HG02870 (cell line): ENCODE results near the gene NAA15.
"Not testable (repeated sequence)": the region's sequence is repeated elsewhere in the genome, so short reads cannot be mapped to it uniquely, and the experiment has no call there.

Experiments used
- ATAC-seq: cut with Tn5 transposase; IDR thresholded peaks from one replicate; pipeline ENCODE4 v1.9.1; 2021; ENCODE audit warnings: mild to moderate bottlenecking, moderate library complexity; ENCODE audit not compliant: unreplicated experiment

Gene NAA15

DNA sequence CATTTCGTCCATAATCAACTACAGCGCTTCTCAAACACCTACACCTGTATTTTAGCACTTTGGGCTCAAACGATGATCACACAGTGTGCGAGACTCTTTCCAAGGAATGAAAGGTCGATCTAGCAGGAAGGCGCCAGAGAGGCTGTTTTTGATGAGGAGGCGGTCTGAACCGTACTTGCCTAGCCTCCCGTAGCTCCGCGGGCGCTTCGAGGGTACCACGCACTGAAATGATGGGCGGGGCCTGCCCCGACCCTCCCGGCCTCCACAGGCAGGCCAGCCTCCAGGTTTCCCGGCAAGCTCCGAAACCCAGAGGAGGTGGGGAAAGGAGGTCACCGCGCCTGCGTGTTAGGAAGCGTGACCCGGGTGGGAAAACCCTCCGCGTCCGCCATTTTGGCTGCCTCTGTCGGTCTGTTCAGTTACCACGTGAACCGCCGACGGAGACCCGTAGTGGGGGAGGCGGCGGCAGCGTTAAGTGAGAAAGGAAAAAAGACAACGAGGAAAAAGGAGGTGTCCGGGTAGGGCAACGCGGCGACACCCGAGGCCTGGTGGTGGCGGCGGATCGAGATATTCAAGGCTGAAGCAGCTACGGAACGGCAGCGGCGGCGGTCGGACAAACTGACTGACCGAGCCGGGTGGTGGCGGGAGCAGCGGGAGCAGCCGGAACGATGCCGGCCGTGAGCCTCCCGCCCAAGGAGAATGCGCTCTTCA, at the start of gene NAA15:
TSS of gene NAA15 (plus strand) at position 393 of the 708 bp plus-strand sequence. CDS start at position 666, 273 bp downstream.
- ATAC-seq = peak; percentile 80

DNA sequence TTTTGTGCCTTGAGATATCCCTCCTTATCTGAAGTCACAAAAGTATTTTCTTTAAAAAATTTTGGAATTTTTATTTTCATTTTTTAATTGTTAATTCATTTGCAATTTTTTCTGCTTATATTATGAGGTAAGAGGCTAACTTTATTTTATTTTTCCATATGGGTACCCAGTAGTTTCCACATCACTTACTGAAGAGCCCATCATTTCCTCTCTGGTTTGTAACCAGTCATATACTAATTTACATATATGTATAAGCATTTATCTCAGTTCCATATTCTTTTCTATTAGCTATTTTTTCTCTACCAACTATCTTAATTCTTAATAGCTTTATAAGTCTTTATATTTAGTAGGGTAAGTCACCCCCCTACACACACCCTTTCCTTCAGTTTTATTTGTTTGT, 48.3 kb upstream of the NAA15 start:
- no peak for ATAC-seq

DNA sequence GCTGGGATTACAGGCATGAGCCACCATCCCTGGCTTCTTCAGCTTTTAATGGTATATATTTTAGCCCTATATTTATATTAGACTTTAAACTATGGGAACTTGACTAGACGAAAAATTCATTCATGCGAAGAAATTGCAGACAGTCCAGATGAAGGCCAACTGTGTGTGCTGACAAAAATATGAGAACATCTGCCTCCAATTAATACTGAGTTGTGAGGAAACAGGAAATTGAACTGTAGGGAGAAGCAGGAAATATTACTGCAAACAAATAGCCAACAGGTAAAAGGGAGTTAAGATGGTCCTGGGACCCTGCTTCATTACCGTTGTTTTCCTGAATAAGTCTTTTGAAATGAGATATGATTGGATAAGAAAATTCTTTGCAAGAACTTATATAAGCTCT, 47.6 kb upstream of the NAA15 start:
- ATAC-seq = no peak

DNA sequence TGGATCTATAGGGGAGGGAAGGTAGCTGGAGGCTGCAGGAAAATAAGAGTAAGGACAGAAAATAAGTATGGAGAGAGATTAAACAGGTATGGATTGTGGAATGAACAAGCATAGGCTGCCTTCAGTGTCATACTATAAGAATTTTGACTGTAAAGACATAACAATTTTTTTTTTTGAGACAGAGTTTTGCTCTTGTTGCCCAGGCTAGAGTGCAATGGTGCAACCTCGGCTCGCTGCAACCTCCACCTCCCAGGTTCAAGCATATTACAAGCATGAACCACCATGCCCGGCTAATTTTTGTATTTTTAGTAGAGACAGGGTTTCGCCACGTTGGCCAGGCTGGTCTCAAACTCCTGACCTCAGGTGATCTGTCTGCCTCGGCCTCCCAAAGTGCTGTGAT, 45.7 kb upstream of the NAA15 start:
- not testable (repeated sequence) for ATAC-seq

DNA sequence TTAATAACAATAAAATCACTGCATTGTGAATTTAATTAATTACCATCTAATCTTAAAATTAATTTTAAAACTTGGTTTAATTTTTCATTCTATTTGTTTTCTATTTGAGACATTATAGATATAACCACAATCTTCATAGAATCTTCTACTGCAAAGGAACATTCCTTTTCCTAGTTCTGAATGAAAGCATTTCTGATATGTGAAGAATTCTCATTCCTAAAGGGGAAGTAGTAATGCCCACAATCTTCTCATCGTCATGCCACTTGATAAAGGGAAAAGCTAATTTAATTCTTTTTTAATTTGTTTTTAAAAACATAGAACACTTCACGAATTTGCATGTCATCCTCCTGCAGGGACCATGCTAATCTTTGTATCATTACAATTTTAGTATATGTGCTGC, 45.0 kb upstream of the NAA15 start:
- no peak for ATAC-seq

DNA sequence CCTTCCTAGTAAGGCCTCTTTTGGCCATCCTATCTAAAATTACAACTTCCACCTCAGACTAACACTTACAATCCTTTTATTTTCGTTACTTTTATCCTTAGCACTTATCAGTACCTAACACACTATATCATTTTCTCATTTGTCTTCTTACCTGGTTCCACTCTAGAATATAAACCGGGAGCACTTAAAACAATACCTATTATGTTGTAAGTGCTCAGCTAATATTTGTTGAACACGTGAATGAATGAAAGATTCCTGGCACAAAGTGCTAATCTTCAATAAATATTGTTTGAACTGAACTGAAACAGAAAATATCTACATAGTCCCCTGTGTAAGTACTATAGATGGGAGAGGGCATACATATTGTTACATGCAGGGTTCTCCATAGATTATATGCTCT, 35.7 kb upstream of the NAA15 start:
- no peak for ATAC-seq

DNA sequence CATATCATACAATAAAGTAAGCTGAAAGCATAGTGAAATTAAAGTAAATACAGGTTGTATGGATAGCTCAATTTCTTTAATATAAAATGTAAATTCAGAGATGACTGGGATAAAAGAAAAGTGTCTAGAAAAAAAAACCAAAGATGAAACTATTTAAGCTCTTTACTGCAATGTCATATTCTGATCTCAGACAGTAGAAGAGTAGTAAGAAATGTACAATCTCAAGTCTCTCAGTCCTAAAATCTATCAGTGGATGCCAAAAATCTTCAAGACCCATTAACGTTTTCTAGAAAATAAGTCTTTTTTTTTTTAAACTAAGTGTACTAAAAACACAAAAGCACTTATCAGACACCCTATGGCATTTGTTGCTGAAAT, 35.1 kb upstream of the NAA15 start:
- ATAC-seq = no peak

DNA sequence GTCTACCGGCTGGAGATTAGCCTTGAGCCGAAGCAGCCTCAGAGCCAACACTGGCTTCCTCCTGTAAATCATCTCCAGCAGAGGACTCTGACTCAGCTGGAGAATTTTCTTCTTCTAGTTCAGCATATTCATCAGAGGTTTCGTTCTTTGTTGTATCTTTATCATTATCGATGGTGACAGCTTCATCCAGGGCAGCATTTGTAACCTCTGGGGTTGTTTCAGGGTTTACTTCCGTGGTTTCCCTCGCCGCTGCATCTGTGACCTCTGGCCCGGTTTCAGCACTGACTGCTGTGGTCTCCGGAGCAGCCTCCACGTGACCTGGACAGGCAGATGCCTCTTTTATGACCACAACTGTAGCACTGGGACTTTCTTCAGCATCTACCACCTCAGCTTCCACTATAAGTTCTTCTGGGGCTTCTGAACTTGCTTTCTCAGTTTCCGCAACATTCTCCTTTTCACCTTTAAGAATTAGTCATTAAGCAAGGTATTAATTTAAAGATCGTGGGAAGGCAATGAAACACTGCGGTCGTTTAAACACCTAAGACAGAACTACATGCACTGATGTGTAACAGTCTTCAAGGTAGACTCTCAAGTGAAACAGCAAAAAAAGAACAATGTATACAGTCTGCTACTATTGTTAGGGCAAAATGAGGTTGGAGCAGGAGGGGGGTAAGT, 34.6 kb upstream of the NAA15 start:
- ATAC-seq = peak; percentile 93

DNA sequence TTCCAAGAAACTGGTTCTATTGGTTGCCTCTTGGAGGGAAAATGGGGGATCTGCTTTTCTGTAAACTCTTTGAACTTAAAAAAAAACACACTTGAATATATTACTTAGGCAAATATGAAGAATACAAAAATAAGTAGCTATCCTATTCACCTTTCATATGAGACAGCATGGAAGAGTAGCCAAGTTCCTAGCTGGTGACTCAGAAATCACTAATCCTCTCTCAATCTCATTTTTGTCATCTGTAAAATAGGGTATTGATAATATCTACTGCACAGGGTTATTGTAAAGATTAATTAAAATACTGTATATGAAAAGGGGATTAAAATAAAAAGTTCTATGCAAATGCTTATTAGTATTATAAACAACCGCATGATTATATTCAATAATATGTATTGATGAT, 34.0 kb upstream of the NAA15 start:
- no peak for ATAC-seq

DNA sequence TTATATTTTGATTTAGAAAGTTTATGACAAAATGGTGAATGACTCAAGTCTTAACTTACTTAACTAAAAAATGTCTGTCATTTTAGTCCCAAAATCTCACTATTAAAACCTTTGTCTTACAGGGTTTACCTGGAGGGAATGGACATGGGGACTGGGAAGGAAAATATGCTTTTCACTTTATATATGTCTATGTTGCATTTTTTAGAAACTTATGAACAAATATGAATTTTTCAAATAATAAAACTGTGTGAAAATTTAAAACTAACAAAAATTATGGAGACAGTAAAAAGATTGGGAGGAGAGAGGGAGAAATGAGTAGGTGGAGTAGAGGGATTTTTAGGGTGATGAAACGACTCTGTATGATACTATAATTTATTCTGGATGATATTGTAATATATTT, 27.5 kb upstream of the NAA15 start:
- no peak for ATAC-seq

DNA sequence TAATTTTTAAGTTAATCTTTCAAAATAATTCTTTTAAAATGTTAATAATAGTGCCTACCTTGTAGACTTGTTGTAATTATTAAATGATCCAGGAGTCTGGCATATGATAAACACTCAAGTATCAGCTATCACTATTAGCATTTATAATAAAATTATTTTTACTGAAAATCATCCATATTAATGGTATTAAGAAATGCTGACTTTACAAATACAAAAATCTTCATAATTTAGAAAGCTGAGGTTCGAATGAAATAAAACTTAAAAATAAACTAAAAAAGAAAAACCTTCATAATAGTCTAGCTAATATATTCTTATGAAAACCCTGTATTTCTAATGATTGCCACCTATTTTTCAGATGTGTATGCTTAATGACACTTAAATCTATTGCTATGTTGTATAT, 26.5 kb upstream of the NAA15 start:
- no peak for ATAC-seq

DNA sequence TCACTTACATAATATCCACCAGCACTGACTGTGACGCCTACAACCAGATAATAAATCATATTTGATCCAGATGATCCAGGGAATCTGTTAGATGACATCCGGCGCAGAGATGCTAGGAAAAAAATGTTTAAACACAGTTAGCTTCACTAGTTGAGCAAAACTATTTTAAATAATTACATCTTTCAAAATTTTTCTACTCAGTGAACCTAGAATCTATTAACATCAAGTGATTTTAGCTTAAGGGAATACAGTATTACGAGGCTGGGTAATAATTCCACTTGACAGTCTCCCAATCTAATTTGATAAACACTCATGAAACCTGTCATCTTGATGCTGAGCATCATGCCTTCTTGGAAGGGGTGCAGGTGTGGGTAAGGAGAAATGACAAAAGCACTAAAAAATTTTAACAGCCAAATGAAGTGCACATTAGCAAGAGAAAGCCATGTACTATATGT, 26.0 kb upstream of the NAA15 start:
- ATAC-seq = no peak

DNA sequence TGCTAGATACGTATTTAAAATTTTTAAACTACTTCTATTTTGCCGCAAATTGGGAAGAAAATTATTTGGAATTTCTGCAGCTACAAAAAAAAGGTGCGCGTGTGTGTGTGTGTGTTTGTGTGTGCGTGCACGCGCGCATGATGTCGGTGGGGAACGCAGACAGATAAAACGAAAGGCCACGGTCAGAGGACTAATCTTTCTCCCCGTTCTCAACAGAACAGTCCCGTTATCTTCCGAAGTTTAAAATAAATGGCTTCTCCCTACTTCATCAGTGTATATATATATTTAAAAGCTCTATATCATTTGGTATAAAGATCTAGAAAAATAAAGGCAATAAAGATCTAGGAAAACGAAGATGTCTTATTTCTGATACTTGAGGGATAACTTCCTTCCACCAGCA, 22.8 kb upstream of the NAA15 start:
- ATAC-seq = no peak

DNA sequence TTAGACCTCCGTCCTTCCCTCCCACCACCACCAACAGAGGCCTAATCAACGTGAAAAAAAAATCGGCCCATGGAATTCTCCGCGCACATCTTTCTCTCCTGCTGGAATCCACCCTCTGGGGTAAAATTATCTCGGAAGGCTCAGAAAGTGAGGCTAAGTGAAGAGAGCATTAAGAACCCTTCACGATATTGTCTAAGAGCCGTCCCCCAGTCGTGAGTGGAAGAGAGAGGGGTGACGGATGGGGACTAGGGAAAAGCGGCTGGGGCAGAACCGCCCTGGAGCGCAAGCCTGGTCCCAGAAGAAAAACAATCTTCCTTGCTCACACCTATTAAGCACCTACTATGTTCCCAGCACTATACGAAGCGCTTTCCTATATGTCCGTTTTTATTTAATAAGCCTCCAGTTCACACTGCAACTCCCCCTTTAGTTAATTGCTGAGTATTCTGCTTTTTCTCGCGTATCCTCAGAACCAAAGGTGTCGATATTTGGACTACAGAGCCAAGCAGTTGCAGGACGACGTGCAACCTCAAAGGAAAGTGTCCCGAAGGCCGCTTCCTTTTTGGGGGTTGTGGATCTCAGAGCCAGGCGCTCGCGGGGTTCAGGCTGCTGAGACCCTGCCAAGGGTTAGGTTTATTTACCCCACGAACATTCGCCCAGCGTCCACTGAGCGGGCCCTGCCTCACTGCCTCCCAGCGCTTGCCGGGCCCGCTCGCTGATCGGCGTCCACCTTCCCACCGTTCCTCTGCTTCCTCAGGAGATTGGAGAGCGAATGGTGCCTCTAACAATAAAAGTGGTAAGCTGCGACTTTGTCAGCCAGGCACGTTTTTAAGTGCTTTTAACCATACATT, 22.2 kb upstream of the NAA15 start:
- no peak for ATAC-seq

DNA sequence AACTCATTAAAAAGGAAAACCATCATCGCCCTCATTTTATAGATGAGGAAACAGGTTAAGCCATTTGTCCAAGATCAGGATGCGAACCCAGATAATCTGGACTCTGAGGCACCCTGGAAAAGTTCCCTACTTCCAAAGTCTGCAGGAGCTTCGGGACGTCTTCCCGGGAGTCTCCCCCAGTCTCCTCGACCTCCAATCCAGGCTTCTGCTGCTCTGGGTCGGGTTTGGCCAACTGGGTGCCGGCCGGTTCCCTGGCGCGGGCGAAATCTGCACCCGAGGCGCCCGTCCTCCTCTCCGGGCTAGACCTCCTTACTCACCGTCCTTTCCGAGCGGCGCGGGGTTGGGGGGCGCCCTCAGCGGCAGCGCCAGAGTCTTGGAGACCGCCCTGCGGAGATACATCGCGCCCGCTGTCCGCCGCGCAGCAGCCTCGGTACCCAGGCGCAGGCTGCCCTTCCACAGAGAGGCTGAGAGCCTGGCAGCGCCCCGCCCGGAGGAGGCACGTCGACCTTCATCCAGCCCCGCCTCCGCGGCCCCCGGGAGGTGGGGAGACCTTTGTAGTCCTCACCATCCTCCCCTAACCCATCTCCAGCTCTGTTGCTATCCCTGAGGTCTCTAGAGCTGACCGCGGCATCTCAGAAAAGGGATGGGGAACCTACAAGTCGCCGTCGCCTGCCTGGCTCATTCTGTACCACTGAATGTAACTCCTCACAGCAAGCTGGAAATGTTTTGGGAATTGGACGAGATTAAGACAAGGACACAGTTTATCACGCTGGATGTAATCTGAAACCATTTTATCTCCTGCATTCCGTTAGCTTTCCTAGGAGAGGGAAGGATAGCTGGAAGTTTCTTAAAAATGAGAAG, 21.3 kb upstream of the NAA15 start, which contains the start of gene MGARP:
TSS of gene MGARP (minus strand) at position 466 of the 861 bp plus-strand sequence. CDS start at position 399, 67 bp downstream.
- no peak for ATAC-seq

DNA sequence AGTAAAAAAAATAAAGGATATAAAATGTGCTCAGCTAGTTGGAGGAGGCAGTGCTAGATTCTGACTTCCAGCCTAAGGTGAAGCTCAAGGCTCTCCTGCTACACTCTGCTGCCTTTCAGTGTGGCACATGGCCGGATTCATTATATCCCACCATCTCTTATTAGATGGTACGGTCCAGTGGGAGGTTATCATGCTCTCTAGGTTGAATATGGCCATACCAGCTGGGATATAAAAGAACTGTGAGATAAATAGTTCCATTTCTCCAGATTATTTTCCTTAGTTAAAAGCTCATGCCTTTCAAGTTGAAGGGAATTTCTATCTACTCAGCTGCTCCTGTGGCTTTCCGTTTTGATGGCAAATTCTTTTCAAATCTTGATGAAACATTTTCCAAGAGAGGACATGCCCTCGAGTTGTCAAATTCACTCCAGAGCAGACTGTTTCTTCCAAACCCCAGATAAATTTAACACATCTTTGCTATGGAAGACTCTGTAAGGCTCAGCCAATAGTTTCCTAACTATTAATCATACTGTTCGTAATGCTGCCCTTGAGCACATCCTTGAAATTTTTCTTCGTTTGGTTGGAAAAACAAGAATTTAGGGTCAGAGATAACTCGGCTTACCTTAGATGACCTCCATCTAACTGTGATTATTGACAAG, 19.1 kb upstream of the NAA15 start:
- ATAC-seq = no peak

DNA sequence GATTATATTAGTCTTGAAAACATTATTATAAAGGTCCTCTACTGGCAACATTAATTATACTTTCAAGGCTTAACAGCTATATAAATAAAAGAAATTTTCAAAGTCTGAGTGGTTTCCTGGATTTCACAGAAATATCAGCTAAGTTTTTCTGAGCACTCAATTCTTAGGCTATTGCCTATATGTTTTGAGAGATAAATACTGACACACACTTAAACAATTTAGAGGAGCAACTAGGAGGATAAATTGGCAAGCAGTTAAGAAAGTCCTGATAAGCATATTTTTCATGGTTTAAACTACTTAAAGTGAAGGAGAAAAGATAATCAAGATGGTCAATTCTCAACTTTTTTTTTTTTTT, 18.6 kb upstream of the NAA15 start:
- no peak for ATAC-seq

DNA sequence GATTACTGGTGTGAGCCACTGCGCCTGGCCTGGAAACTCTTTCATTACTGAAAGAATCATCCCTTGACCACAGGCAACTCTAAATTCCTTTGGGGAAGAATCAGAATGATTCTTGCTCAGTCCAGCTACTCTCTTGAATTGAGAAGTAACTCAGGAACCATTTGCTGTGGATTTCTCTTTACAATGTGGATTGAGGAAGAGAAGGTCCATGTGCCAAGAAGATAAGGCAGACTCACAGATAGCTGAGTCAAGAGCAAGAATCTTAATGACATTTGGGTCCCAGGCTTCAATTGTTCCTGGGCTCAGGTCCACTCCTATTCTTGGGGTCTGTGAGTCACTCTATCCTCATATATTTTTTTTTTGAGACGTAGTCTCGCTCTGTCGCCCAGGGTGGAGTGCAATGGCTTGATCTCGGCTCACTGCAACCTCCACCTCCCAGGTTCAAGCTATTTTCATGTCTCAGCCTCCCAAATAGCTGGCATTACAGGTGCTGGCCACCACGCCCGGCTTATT, 15.1 kb upstream of the NAA15 start:
- ATAC-seq = no peak

DNA sequence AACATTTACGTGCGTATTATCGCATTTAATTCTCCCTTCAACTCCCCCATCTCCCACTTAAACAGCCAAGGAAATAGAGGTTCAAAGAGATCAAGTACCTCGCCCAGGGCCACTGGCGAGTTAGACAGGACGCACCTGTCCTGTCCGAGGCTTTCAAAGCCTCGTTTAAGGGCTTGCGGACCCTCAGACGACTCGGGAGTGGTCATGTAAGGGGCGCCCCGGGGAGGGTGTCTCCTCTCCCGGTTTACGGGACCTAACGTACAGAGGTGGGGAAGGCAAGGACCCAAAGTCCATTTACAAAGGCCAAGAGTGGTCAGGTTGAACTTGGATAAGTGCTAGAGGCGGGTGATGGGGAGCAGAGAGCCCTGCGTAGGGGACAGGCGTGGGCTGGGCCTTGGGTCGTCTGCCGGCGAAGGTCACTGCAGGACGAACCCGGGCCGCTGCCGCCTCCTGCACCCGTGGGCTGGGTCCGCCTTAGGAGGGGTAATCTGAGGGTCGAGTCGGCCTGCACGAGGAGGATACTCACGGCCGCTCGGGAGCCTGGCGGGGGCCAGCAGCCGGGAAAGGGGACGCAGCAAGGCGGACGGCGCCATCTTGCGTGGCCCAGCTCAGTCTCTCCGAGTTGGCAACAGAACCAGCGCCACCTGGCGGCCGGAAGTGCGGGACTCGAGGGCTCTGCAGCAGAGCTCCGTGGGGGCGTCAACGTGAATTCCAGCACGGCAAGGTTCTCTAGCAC, 5.9 kb upstream of the NAA15 start:
- ATAC-seq = peak; percentile 87
